CD14-positive monocyte (primary cell): ENCODE data around the gene TMEM129. TPM values are rescaled to one million over a fixed set of nuclear protein-coding genes. Genes with fewer than 3 reads are reported as not detected.

Experiments
- DNase-seq, 3 donors: peaks; one replicate each; pipeline ENCODE4 v3.0.0-alpha.2; 2011 to 2022
- H2AFZ ChIP-seq: 2 replicates; pipeline ENCODE4 v1.6.0; 2012; ENCODE audit warnings: mild to moderate bottlenecking, low read depth, low read length, inconsistent platforms; ENCODE audit not compliant: insufficient read depth, poor library complexity, severe bottlenecking
- H3K27ac ChIP-seq, 2 donors: 1 replicate in 1 of 2; 2 replicates in 1 of 2; pipeline ENCODE4 v1.5.1; 2012 to 2013; ENCODE audit warnings: low read length in 2 of 2, control low read depth in 1 of 2, inconsistent platforms in 1 of 2, low read depth in 1 of 2, mild to moderate bottlenecking in 1 of 2
- H3K27me3 ChIP-seq, 2 donors: one replicate each; pipeline versions ENCODE4 v1.6.0 to v1.6.1; 2011 to 2013; ENCODE audit warnings: low read length in 2 of 2; ENCODE audit not compliant: control insufficient read depth in 2 of 2, insufficient read depth in 2 of 2
- H3K36me3 ChIP-seq, 2 donors: replicated peaks in 1 of 2; 1 replicate in 1 of 2; 2 replicates in 1 of 2; pipeline versions ENCODE4 v1.5.1 to v1.6.1; 2012 to 2013; ENCODE audit warnings: low read length in 2 of 2, control low read depth in 1 of 2, inconsistent platforms in 1 of 2, mild to moderate bottlenecking in 1 of 2; ENCODE audit not compliant: insufficient read depth in 2 of 2, control insufficient read depth in 1 of 2
- H3K4me1 ChIP-seq, 2 donors: 1 replicate in 1 of 2; 2 replicates in 1 of 2; pipeline versions ENCODE4 v1.5.1 to v1.6.1; 2012 to 2013; ENCODE audit warnings: low read length in 2 of 2, control low read depth in 1 of 2, inconsistent platforms in 1 of 2, mild to moderate bottlenecking in 1 of 2, moderate library complexity in 1 of 2; ENCODE audit not compliant: insufficient read depth in 2 of 2, control insufficient read depth in 1 of 2
- H3K4me2 ChIP-seq: replicated peaks from 2 replicates; pipeline ENCODE3; 2012; ENCODE audit warnings: low read length, moderate library complexity, mild to moderate bottlenecking; ENCODE audit not compliant: poor library complexity, severe bottlenecking; ENCODE audit errors: extremely low read depth
- H3K4me3 ChIP-seq, 3 experiments: fragments of 200-600 bp in 1 of 3; sonication (generic) in 1 of 3; replicated peaks in 1 of 3; 1 replicate in 2 of 3; 2 replicates in 1 of 3; pipeline ENCODE4 v1.5.1; 2011 to 2013; ENCODE audit warnings: low read length in 3 of 3, mild to moderate bottlenecking in 3 of 3, control low read depth in 2 of 3, low read depth in 2 of 3, inconsistent platforms in 1 of 3, moderate library complexity in 1 of 3
- H3K79me2 ChIP-seq: 2 replicates; pipeline ENCODE4 v1.6.0; 2012; ENCODE audit warnings: mild to moderate bottlenecking, control low read depth, inconsistent platforms, low read length, moderate library complexity; ENCODE audit not compliant: insufficient read depth
- H3K9ac ChIP-seq: 2 replicates; pipeline ENCODE4 v1.6.0; 2017; ENCODE audit warnings: low read length, mild to moderate bottlenecking; ENCODE audit not compliant: insufficient read depth, poor library complexity, severe bottlenecking
- H3K9me3 ChIP-seq, 2 donors: replicated peaks in 1 of 2; 1 replicate in 1 of 2; 2 replicates in 1 of 2; pipeline versions ENCODE4 v1.5.1 to v1.6.1; 2012 to 2013; ENCODE audit warnings: low read length in 2 of 2, control low read depth in 1 of 2; ENCODE audit not compliant: control insufficient read depth in 1 of 2, insufficient read depth in 1 of 2
- H4K20me1 ChIP-seq: 2 replicates; pipeline ENCODE4 v1.6.0; 2012; ENCODE audit warnings: mild to moderate bottlenecking, low read length, control low read depth, moderate library complexity; ENCODE audit not compliant: insufficient read depth
- H3K27ac Mint-ChIP-seq, 7 donors: one replicate each; pipeline ENCODE4 v1.8.0; 2020; ENCODE audit warnings: mild to moderate bottlenecking in 7 of 7, mixed read lengths in 7 of 7, moderate library complexity in 6 of 7, inconsistent platforms in 2 of 7
- H3K27me3 Mint-ChIP-seq, 3 donors: one replicate each; pipeline ENCODE4 v1.8.0; 2021 to 2022; ENCODE audit warnings: low read depth in 3 of 3, mild to moderate bottlenecking in 3 of 3, mixed read lengths in 3 of 3, moderate library complexity in 3 of 3, inconsistent platforms in 1 of 3
- H3K36me3 Mint-ChIP-seq, 2 donors: one replicate each; pipeline ENCODE4 v1.8.0; 2020; ENCODE audit warnings: mixed read lengths in 2 of 2, inconsistent platforms in 1 of 2, mild to moderate bottlenecking in 1 of 2
- H3K4me1 Mint-ChIP-seq: one replicate; pipeline ENCODE4 v1.8.0; 2020; ENCODE audit warnings: mild to moderate bottlenecking, mixed read lengths
- H3K4me3 Mint-ChIP-seq, 2 donors: one replicate each; pipeline ENCODE4 v1.8.0; 2020; ENCODE audit warnings: mild to moderate bottlenecking in 2 of 2, mixed read lengths in 2 of 2, moderate library complexity in 1 of 2
- H3K9me3 Mint-ChIP-seq, 7 donors: one replicate each; pipeline ENCODE4 v1.8.0; 2020 to 2022; ENCODE audit warnings: mixed read lengths in 7 of 7, mild to moderate bottlenecking in 6 of 7, moderate library complexity in 6 of 7, inconsistent platforms in 2 of 7
- CTCF ChIP-seq: fragments of 200-600 bp; IDR thresholded peaks from one replicate; pipeline ENCODE4 v1.8.0; 2022; ENCODE audit warnings: antibody characterized with exemption, mild to moderate bottlenecking
- WGBS: methylation state at CpG from one replicate; pipeline ENCODE4 v1.1.5; 2013; ENCODE audit warnings: missing lambda C conversion rate; ENCODE audit not compliant: insufficient coverage; 5-methylcytosine and 5-hydroxymethylcytosine counted together
- intact Hi-C, 2 donors: fragments of 100-400 bp; cut with micrococcal nuclease; formaldehyde crosslinking; loops; one replicate each; pipeline versions ENCODE4 v1.15.0 to v1.15.1; 2023
- polyA plus RNA-seq, 3 donors: library from polyadenylated mRNA; depleted of rRNA in 1 of 3; unstranded in 2 of 3; stranded (reverse) in 1 of 3; fragments of 300-500 nt in 2 of 3; fragments of >200 nt in 1 of 3; fragmentation: Illumina TruSeq in 2 of 3; gene quantifications; 1 replicate in 2 of 3; 2 replicates in 1 of 3; pipeline ENCODE4 v1.2.3, GENCODE V29; 2012 to 2021

The TMEM129 gene
- polyA plus RNA-seq, 3 donors = 22.4 to 40.2 (median 24.1) TPM

- peaks cover 17 to 49% of the 10 kb centered on the region in 2 donors for H3K36me3 ChIP-seq
- intact Hi-C loops = no loop called here
- 96% methylated on average over 5 of the region's 6 CpGs for WGBS
- no peak for DNase-seq
- no peak overlapping the region for H3K4me3 ChIP-seq
- Mint-ChIP-seq H3K27ac (peak overlapping the region in 1 of 7 donors; percentile 75), H3K4me1 (peaks cover 41% of the 10 kb centered on the region), H3K9me3 (no peaks in the 10 kb centered on the region), H3K4me3 (no peak overlapping the region), H3K36me3 (peaks cover 40 to 64% of the 10 kb centered on the region in 2 donors), H3K27me3 (no peaks in the 10 kb centered on the region)
- H3K4me1 ChIP-seq = peaks cover 26 to 30% of the 10 kb centered on the region in 2 donors
- peaks cover 43% of the 10 kb centered on the region for H4K20me1 ChIP-seq
- no peaks in the 10 kb centered on the region for H3K27me3 ChIP-seq
- peaks cover 97% of the 10 kb centered on the region for H3K79me2 ChIP-seq
- no peak overlapping the region for H2AFZ ChIP-seq
- TF ChIP-seq CTCF = no peak
- no peak overlapping the region for H3K4me2 ChIP-seq
- H3K9me3 ChIP-seq = no peaks in the 10 kb centered on the region
- H3K9ac ChIP-seq = no peak overlapping the region
- H3K27ac ChIP-seq = peak overlapping the region in 1 of 2 donors; percentile 34
Observed at GRCh38 chr4:1706358-1706757, 14.8 kb downstream of the TMEM129 start.

- no peaks in the 10 kb centered on the region for H3K27me3 ChIP-seq
- no peak overlapping the region for H3K4me2 ChIP-seq
- Mint-ChIP-seq H3K9me3 (no peaks in the 10 kb centered on the region), H3K27ac (no peak overlapping the region), H3K4me1 (peaks cover 36% of the 10 kb centered on the region), H3K4me3 (no peak overlapping the region), H3K27me3 (no peaks in the 10 kb centered on the region), H3K36me3 (peaks cover 40 to 61% of the 10 kb centered on the region in 2 donors)
- DNase-seq = no peak
- H3K9ac ChIP-seq = no peak overlapping the region
- H3K27ac ChIP-seq = no peak overlapping the region
- WGBS = 100% methylated on average over 2 of the region's 6 CpGs
- no peak for TF ChIP-seq CTCF
- peaks cover 22 to 30% of the 10 kb centered on the region in 2 donors for H3K4me1 ChIP-seq
- no peak overlapping the region for H2AFZ ChIP-seq
- no peak overlapping the region for H3K4me3 ChIP-seq
- peaks cover 37% of the 10 kb centered on the region for H4K20me1 ChIP-seq
- H3K9me3 ChIP-seq = no peaks in the 10 kb centered on the region
- peaks cover 97% of the 10 kb centered on the region for H3K79me2 ChIP-seq
- intact Hi-C loops = no loop called here
- peaks cover 17 to 51% of the 10 kb centered on the region in 2 donors for H3K36me3 ChIP-seq
Observed at GRCh38 chr4:1705732-1706131, 15.4 kb downstream of the TMEM129 start.
